OCI-LY7 (cell line): ENCODE measurements around the gene CPXM1. TPM values are rescaled to one million over a fixed set of nuclear protein-coding genes. Genes with fewer than 3 reads are reported as not detected.

ENCODE experiments used
- BruUV-seq: library from RNA; stranded (reverse); fragments of 400-500 nt; replicated peaks from 2 replicates; lab custom pipeline; 2021; lab: Mats Ljungman, UMichigan
- CTCF ChIA-PET: fragments of 300-600 bp; sonication (Branson Sonifier 250); formaldehyde crosslinking; loops from one replicate; lab custom pipeline; 2022; ENCODE audit warnings: antibody characterized with exemption; ENCODE audit not compliant: unreplicated experiment; lab: Charles Lee
- POLR2A ChIA-PET: fragments of 300-600 bp; sonication (Branson Sonifier 250); formaldehyde crosslinking; loops from one replicate; lab custom pipeline; 2022; ENCODE audit warnings: antibody characterized with exemption; lab: Charles Lee
- DNase-seq: peaks from one replicate; pipeline ENCODE4 v3.0.0-alpha.2; 2015; ENCODE audit warnings: low spot score
- H2AFZ ChIP-seq: fragments of 200-600 bp; sonication (generic), shearing (Covaris generic); 2 replicates; pipeline ENCODE4 v1.6.1; 2014; ENCODE audit warnings: mild to moderate bottlenecking, antibody characterized with exemption, low read length, moderate library complexity
- H3K27ac ChIP-seq: fragments of 200-600 bp; sonication (generic); 2 replicates; pipeline ENCODE4 v1.5.1; 2014; ENCODE audit warnings: mixed run types, low read depth, mild to moderate bottlenecking, moderate library complexity, low read length, inconsistent platforms; ENCODE audit not compliant: poor library complexity, severe bottlenecking
- H3K36me3 ChIP-seq: fragments of 200-600 bp; sonication (generic); 2 replicates; pipeline ENCODE4 v1.6.1; 2014; ENCODE audit warnings: mild to moderate bottlenecking, antibody characterized with exemption, low read length, moderate library complexity, mixed read lengths; ENCODE audit not compliant: insufficient read depth
- H3K4me1 ChIP-seq: fragments of 200-600 bp; sonication (generic); 2 replicates; pipeline ENCODE4 v1.5.1; 2014; ENCODE audit warnings: mild to moderate bottlenecking, low read length; ENCODE audit not compliant: insufficient read depth, poor library complexity, severe bottlenecking
- H3K4me2 ChIP-seq: fragments of 200-600 bp; sonication (generic); 2 replicates; pipeline ENCODE4 v1.6.1; 2014; ENCODE audit warnings: mild to moderate bottlenecking, low read length
- H3K4me3 ChIP-seq: fragments of 200-600 bp; sonication (generic); 2 replicates; pipeline ENCODE4 v1.5.1; 2014; ENCODE audit warnings: mild to moderate bottlenecking, low read depth, low read length; ENCODE audit not compliant: poor library complexity, severe bottlenecking
- H3K79me2 ChIP-seq: fragments of 200-600 bp; sonication (generic); 2 replicates; pipeline ENCODE4 v1.6.1; 2016; ENCODE audit warnings: low read depth, mild to moderate bottlenecking, low read length, moderate library complexity, mixed read lengths; ENCODE audit not compliant: insufficient read depth
- H3K9me2 ChIP-seq: fragments of 200-600 bp; sonication (generic); 2 replicates; pipeline ENCODE4 v1.6.1; 2016; ENCODE audit warnings: mild to moderate bottlenecking, low read length, mixed read lengths; ENCODE audit not compliant: insufficient read depth
- H3K9me3 ChIP-seq: fragments of 200-600 bp; sonication (generic); 2 replicates; pipeline ENCODE4 v1.6.1; 2014; ENCODE audit warnings: mild to moderate bottlenecking, mixed run types, low read length, mixed read lengths
- H4K20me1 ChIP-seq: fragments of 200-600 bp; sonication (generic); 2 replicates; pipeline ENCODE4 v1.6.1; 2014; ENCODE audit warnings: mild to moderate bottlenecking, antibody characterized with exemption, low read length, moderate library complexity, mixed read lengths; ENCODE audit not compliant: insufficient read depth
- EZH2phosphoT487 ChIP-seq: fragments of 200-600 bp; sonication (generic); IDR thresholded peaks from 2 replicates; pipeline ENCODE4 v1.6.1; 2018; ENCODE audit warnings: low read depth, borderline replicate concordance, mild to moderate bottlenecking, mixed run types, antibody characterized with exemption, low read length, moderate library complexity, mixed read lengths
- intact Hi-C: fragments of 100-400 bp; cut with micrococcal nuclease; formaldehyde crosslinking; loops from one replicate; pipeline ENCODE4 v1.10.0; 2022; ENCODE audit not compliant: unreplicated experiment
- total RNA-seq, 2 experiments: library from RNA; depleted of rRNA in 1 of 2; stranded (reverse); fragments of >200 nt in 1 of 2; shearing (Covaris generic) in 1 of 2; gene quantifications; 2 replicates each; pipeline ENCODE4 v1.2.3, GENCODE V29; 2014 to 2022
- TF ChIP-seq, protein P1 (sequence below): fragments of 200-600 bp; sonication (generic); conservative IDR thresholded peaks from 2 replicates; pipeline ENCODE4 v1.5.1; 2014; ENCODE audit warnings: mild to moderate bottlenecking, antibody characterized with exemption, low read length, moderate library complexity, mixed read lengths

The CPXM1 gene
- total RNA-seq, 2 experiments from 2014 or later = not detected

- H3K9me3 ChIP-seq = 0 out of 2 replicates have a peak, but pooled peaks cover under 1% of the 10 kb centered on the region
- H3K36me3 ChIP-seq = no peaks in the 10 kb centered on the region
- H3K27ac ChIP-seq = no peak overlapping the region
- DNase-seq = no peak
- H3K4me3 ChIP-seq = no peak overlapping the region
- intact Hi-C loops = no loop called here
- no TSS peak for BruUV-seq
- H2AFZ ChIP-seq = no peak overlapping the region
- no peaks in the 10 kb centered on the region for H4K20me1 ChIP-seq
- TF ChIP-seq EZH2phosphoT487 = no peak
- TF ChIP-seq, protein P1, sequence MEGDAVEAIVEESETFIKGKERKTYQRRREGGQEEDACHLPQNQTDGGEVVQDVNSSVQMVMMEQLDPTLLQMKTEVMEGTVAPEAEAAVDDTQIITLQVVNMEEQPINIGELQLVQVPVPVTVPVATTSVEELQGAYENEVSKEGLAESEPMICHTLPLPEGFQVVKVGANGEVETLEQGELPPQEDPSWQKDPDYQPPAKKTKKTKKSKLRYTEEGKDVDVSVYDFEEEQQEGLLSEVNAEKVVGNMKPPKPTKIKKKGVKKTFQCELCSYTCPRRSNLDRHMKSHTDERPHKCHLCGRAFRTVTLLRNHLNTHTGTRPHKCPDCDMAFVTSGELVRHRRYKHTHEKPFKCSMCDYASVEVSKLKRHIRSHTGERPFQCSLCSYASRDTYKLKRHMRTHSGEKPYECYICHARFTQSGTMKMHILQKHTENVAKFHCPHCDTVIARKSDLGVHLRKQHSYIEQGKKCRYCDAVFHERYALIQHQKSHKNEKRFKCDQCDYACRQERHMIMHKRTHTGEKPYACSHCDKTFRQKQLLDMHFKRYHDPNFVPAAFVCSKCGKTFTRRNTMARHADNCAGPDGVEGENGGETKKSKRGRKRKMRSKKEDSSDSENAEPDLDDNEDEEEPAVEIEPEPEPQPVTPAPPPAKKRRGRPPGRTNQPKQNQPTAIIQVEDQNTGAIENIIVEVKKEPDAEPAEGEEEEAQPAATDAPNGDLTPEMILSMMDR = no peak
- no peak overlapping the region for H3K4me2 ChIP-seq
- no peaks in the 10 kb centered on the region for H3K4me1 ChIP-seq
- ChIA-PET CTCF (no interaction called here), POLR2A (no interaction called here)
- H3K9me2 ChIP-seq = no peaks in the 10 kb centered on the region
- H3K79me2 ChIP-seq = no peaks in the 10 kb centered on the region
Observed at GRCh38 chr20:2807019-2807418, 6.6 kb upstream of the CPXM1 start.

- no TSS peak for BruUV-seq
- H3K36me3 ChIP-seq = no peaks in the 10 kb centered on the region
- H3K4me3 ChIP-seq = no peak overlapping the region
- no peaks in the 10 kb centered on the region for H3K4me1 ChIP-seq
- no peaks in the 10 kb centered on the region for H4K20me1 ChIP-seq
- intact Hi-C loops = no loop called here
- H2AFZ ChIP-seq = no peak overlapping the region
- no peak overlapping the region for H3K27ac ChIP-seq
- H3K9me3 ChIP-seq = no peaks in the 10 kb centered on the region
- ChIA-PET POLR2A (interaction anchor here (0.5 kb wide), 1 partner anchor 283 kb away, joined by 3 read pairs; no protein-coding TSS in a partner anchor), CTCF (no interaction called here)
- DNase-seq = no peak
- no peaks in the 10 kb centered on the region for H3K79me2 ChIP-seq
- H3K9me2 ChIP-seq = no peaks in the 10 kb centered on the region
- H3K4me2 ChIP-seq = no peak overlapping the region
- TF ChIP-seq, protein P1 = no peak
- TF ChIP-seq EZH2phosphoT487 = no peak
Observed at GRCh38 chr20:2806351-2806701, 5.9 kb upstream of the CPXM1 start.

DNA sequence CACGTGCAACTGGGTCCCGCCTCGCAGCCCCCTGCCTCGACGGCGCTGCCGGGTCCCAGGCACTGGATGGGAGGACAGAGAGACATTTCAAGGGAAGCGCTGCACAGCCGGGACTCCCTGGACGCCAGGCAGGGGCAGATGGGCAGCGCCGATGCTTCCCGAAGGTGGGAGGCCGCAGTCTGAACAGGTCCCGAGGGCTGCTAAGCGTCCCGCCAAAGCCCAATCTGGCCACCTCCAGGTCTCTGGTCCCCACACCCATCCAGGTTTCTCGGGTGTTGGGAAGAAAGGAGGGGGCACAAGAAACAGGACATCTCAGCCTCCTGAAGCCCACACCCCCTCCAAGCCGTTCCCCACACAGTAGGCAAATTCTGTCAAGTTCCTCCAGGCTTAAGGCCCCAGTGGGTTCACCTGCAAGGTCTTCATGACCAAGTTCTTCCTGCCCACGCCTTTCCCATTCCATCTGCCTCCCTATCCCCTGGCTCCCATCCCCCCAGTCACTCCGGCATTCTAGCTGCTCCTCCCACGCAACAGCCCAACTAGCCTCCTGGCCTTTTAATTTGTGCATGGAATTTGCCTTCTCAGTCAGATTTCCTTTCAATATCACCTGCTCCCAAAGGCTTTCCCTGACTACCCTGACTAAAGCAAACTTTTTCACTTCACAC is 5.4 kb upstream of the CPXM1 start:
- TF ChIP-seq EZH2phosphoT487 = no peak
- TF ChIP-seq, protein P1 = no peak
- BruUV-seq = no TSS peak
- no peaks in the 10 kb centered on the region for H3K4me1 ChIP-seq
- no peak overlapping the region for H2AFZ ChIP-seq
- no peak overlapping the region for H3K4me3 ChIP-seq
- H3K27ac ChIP-seq = no peak overlapping the region
- no peaks in the 10 kb centered on the region for H4K20me1 ChIP-seq
- H3K9me2 ChIP-seq = no peaks in the 10 kb centered on the region
- ChIA-PET CTCF (no interaction called here), POLR2A (interaction anchor here (0.5 kb wide), 1 partner anchor 282 kb away, joined by 3 read pairs; no protein-coding TSS in a partner anchor)
- no peaks in the 10 kb centered on the region for H3K9me3 ChIP-seq
- no peak overlapping the region for H3K4me2 ChIP-seq
- no peaks in the 10 kb centered on the region for H3K79me2 ChIP-seq
- intact Hi-C loops = no loop called here
- no peaks in the 10 kb centered on the region for H3K36me3 ChIP-seq
- DNase-seq = no peak
